Pons (tissue), 1 donor: Measurements from ENCODE around the gene MICOS13.

ENCODE experiments used
- DNase-seq: peaks from one replicate; pipeline ENCODE4 v3.0.0-alpha.2; 2016; ENCODE audit warnings: low spot score

MICOS13 gene

DNA sequence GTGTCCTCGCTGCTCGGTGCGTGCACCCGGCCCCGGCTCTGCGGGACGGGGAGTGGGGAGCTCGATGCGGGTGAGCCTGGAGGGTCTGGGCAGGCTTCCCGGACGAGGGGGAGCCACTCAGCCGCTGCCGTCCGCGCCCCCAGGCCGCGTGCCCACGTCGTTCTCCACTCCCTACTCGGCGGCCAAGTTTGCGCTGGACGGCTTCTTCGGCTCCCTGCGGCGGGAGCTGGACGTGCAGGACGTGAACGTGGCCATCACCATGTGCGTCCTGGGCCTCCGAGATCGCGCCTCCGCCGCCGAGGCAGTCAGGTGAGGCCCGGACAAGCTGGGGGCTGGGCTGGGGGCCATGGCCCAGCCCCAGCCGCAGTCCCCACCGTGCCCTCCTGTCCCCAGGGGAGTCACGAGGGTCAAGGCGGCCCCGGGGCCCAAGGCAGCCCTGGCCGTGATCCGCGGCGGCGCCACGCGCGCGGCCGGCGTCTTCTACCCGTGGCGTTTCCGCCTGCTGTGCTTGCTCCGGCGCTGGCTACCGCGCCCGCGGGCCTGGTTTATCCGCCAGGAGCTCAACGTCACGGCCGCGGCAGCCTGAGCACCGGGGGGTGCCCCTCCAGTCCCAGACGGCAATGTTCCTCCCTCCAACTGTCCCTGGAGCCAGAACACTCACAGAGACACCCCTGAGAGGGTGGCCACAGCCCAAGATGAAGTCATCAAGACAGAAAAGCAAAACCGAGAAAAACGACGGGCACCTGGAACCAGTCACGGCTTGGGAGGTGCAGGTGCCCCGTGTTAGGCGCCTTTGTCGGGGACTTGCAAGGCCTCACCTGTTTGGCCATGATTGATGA is 7.3 kb upstream of the MICOS13 start:
- DNase-seq: no peak

- DNase-seq: peak; percentile 84
Measured at GRCh38 chr19:5686647-5687359, 6.5 kb upstream of the MICOS13 start.

GRCh38 chr19:5686326-5686646 is 6.0 kb upstream of the MICOS13 start:
- DNase-seq: no peak

DNA sequence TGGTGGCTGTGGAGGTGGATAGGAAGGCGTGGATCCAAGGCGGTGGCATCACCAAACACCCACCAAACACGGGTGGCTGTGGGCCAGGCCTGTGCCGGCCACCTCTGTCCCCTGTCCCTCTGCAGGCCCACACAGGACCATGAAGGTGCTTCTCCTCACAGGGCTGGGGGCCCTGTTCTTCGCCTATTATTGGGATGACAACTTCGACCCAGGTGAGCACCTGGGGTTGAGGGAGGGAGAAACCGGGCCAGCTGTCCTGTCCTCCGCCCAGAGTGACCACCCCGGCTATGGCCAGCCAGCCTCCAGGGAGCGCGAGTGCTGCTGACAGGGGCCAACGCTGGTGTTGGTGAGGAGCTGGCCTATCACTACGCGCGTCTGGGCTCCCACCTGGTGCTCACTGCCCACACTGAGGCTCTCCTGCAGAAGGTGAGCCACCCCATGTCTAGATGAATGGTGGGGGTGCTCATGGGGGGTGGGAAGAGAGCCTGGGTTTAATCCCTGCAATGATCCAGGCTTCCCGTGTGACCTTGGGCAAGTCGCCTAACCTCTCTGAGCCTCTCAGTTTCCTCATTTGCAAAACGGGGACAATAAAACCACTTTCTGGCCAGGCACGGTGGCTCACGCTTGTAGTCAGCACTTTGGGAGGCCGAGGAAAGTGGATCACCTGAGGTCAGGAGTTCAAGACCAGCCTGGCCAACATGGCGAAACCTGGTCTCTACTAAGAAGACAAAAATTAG is 4.5 kb upstream of the MICOS13 start:
- DNase-seq: no peak

- DNase-seq: no peak
Measured at GRCh38 chr19:5683177-5683886, 3.0 kb upstream of the MICOS13 start.

DNA sequence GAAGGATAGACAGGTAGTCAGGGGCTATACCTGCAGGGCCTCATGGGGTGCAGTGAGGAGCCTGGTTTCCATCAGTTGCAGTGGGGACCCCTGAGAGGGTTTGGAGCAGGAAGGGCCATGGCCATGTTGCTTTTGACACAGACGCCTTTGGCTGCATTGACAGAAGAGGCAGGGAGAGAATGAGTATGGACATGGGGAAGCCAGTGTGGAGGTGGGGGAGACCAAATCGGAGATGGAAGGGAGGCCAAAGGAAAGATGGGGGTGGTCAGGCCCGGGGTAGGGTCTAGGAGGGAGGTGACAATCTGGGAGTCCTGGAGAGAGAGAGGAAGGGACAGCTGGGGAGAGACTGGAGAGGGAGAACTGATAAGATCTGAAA is 1.8 kb upstream of the MICOS13 start:
- no peak for DNase-seq

- DNase-seq: no peak
Measured at GRCh38 chr19:5681391-5682106, 1.2 kb upstream of the MICOS13 start.

GRCh38 chr19:5680084-5680436 is 256 bp downstream of the MICOS13 start:
- no peak for DNase-seq

DNA sequence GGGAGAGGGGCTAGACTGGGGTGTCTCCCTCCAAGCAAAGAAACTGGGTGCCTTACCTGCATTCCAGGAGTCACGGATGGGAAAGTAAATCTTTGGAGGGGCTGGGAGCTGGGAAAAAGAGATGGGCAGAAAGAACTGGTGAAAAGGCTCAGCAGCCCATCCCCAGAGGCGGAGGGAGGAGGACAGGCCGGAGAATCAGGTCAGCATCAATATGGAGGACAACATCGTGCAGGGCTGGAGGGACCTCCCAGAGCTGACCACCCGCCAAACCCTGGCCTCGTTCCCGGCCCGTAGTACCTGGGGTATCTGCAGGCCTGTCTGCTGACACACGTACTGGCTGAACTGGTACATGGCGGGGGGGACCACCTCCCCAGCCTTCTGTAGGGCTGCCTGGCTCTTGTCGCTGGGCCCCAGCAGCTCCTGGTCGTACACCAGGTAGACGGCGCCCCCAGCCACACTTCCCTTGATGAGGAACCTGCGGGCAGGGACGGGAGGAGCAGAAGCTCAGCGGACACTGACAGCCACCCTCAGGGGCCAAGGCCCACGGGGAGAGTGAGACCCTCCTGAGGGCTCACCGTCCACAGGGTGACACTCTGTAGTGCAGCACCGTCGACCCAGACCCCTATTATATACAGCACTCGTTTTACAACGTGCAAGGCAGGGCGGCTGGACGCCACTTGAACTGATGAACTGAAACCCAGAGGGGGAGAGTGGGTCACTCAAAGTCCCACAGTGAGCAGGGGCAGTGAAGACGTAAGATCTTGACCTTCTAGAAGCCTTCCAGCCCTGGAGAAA is 830 bp downstream of the MICOS13 start:
- no peak for DNase-seq

- DNase-seq: no peak
Measured at GRCh38 chr19:5678071-5678718, 2.1 kb downstream of the MICOS13 start.

GRCh38 chr19:5677580-5677979 is 2.7 kb downstream of the MICOS13 start:
- DNase-seq: no peak

GRCh38 chr19:5677136-5677535 is 3.2 kb downstream of the MICOS13 start:
- DNase-seq: no peak

- no peak for DNase-seq
Measured at GRCh38 chr19:5676772-5677105, 3.6 kb downstream of the MICOS13 start.

GRCh38 chr19:5676105-5676771 is 4.1 kb downstream of the MICOS13 start:
- no peak for DNase-seq

- no peak for DNase-seq
Measured at GRCh38 chr19:5674714-5675113, 5.6 kb downstream of the MICOS13 start.

DNA sequence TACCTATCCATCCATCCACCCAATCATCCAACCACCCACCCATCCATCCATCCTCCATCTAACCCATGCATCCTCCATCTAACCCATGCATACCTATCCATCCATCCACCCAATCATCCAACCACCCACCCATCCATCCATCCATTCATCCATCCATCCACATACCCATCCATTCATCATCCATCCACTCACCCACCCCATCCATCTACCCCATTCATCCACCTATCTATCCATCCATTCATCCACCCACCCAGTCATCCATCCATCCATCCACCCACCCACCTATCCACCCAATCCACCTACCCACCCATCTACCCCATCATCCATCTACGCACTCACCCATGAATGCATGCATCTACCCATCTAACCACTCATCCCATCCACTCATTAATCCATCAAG is 6.6 kb downstream of the MICOS13 start:
- DNase-seq: no peak

DNA sequence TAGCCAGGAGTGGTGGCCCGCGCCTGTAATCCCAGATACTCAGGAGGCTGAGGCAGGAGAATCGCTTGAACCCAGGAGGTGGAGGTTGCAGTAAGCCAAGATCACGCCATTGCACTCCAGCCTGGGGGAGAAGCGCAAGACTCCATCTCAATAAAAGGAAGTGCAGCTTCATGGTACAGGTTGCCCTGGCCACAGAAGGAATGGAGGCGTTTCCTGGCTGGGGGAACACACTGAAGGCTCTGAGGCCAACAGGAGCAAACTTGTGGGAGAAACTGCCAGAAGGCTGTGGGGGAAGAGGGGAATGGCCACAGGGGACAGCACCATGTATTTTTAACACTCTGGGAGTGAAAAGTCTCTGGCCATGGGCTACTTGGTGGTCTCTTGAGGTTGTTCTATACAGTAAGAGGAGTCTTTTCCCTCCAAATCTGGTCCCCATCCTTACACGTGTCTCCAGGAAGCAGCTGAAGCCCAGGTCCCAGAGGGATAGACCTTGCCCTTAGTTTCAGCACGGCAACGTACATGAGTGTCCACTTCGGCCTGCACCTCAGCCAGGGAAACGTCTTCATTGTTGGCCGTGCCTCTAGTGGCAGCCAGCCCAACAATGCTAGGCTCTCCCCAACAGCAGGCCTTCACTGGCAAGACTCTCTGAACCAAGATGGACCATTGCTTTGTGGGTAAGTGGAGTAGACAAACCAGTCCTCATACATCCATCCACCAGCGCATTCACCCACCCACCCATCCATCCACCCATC is 7.4 kb downstream of the MICOS13 start:
- no peak for DNase-seq

DNA sequence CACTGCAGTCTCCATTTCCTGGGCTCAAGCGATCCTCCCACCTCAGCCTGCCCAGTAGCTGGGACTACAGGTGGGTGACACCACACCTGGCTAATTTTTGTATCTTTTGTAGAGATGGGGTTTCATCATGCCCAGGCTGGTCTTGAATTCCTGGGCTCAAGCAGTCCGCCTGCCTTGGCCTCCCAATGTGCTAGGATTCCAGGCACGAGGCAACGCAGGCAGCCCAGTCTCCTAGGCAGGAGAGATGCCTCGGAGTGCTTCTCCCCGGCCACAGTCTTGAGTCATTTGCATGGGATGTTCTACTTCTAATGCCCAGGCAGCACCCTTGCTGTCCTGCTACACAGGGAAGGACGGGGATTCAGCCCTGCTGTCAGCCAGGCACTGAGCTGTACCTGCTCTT is 8.7 kb downstream of the MICOS13 start:
- no peak for DNase-seq

GRCh38 chr19:5669212-5669611 is 11.1 kb downstream of the MICOS13 start:
- DNase-seq: no peak
